ENCODE measurements around the gene SSC5D. TPM values are rescaled to one million over a fixed set of nuclear protein-coding genes. Genes with fewer than 3 reads are reported as not detected.

SSC5D gene
- total RNA-seq, 2 experiments from 2014 or later = 0.42 to 1.3 TPM

GRCh38 chr19:55473225-55474012 lies 14.8 kb upstream of the SSC5D start:
- DNase-seq (no peak), ATAC-seq (ENCODE audit: poor library complexity) (no peak)
- no peak overlapping the region for H3K4me3 ChIP-seq (ENCODE audit: low read length)
- H3K4me1 ChIP-seq (ENCODE audit: insufficient read depth, low read length) = peaks cover 24% of the 10 kb centered on the region
- Mint-ChIP-seq H3K27ac (no peak overlapping the region), H3K4me3 (no peak overlapping the region), H3K36me3 (ENCODE audit: low read depth) (peaks cover 6% of the 10 kb centered on the region), H3K4me1 (ENCODE audit: low read depth) (peaks cover 23% of the 10 kb centered on the region), H3K9me3 (no peaks in the 10 kb centered on the region), H3K27me3 (no peaks in the 10 kb centered on the region)
- no peaks in the 10 kb centered on the region for H3K36me3 ChIP-seq (ENCODE audit: insufficient read depth, low read length)
- TF ChIP-seq CTCF (IDR thresholded peaks at IDR 0.05) = no peak
- no peaks in the 10 kb centered on the region for H3K27me3 ChIP-seq (ENCODE audit: control insufficient read depth in 1 of 2, insufficient read depth in 2 of 2, low read length in 2 of 2)
- POLR2A ChIA-PET = no interaction called here
- H3K9me3 ChIP-seq (ENCODE audit: control insufficient read depth in 1 of 2, insufficient read depth in 1 of 2, low read length in 2 of 2) = no peaks in the 10 kb centered on the region
- intact Hi-C loops (cut with DNase I, micrococcal nuclease) = loop anchor here in 1 of 2 experiments (10.0 kb wide), 1 partner anchor 841 kb away; the partner anchor contains the start of gene ZSCAN5A
- CTCF ChIA-PET = interaction anchor here (1.7 kb wide), 1 partner anchor 31 kb away, joined by 4 read pairs; no protein-coding TSS in a partner anchor
- no peak overlapping the region for H3K27ac ChIP-seq (ENCODE audit: low read depth in 1 of 2, low read length in 2 of 2)

GRCh38 chr19:55474269-55475265 lies 13.7 kb upstream of the SSC5D start:
- Mint-ChIP-seq H3K4me1 (ENCODE audit: low read depth) (peaks cover 33% of the 10 kb centered on the region), H3K27ac (no peak overlapping the region), H3K27me3 (no peaks in the 10 kb centered on the region), H3K9me3 (no peaks in the 10 kb centered on the region), H3K36me3 (ENCODE audit: low read depth) (peaks cover 7% of the 10 kb centered on the region), H3K4me3 (peak overlapping the region; percentile 30)
- POLR2A ChIA-PET = interaction anchor here (0.6 to 3.4 kb wide), 2 partner anchors 13 to 333 kb away, joined by 3 to 35 read pairs; partner anchors contain the start of gene ISOC2
- Histone ChIP-seq H3K4me1 (ENCODE audit: insufficient read depth, low read length) (peaks cover 26% of the 10 kb centered on the region), H3K27ac (ENCODE audit: low read depth in 1 of 2, low read length in 2 of 2) (no peak overlapping the region), H3K4me3 (ENCODE audit: low read length) (no peak overlapping the region), H3K27me3 (ENCODE audit: control insufficient read depth in 1 of 2, insufficient read depth in 2 of 2, low read length in 2 of 2) (no peaks in the 10 kb centered on the region), H3K36me3 (ENCODE audit: insufficient read depth, low read length) (no peaks in the 10 kb centered on the region), H3K9me3 (ENCODE audit: control insufficient read depth in 1 of 2, insufficient read depth in 1 of 2, low read length in 2 of 2) (no peaks in the 10 kb centered on the region)
- CTCF ChIA-PET = interaction anchor here (1.7 kb wide), 1 partner anchor 29 kb away, joined by 4 read pairs; no protein-coding TSS in a partner anchor
- intact Hi-C loops (cut with DNase I, micrococcal nuclease) = loop anchor here in 1 of 2 experiments (5.0 to 10.0 kb wide), 2 partner anchors 840 to 1012 kb away; partner anchors contain the start of genes LENG9 and ZSCAN5A
- TF ChIP-seq CTCF (IDR thresholded peaks at IDR 0.05) = no peak
- no peak for DNase-seq
- no peak for ATAC-seq (ENCODE audit: poor library complexity)

Measured in CD4-positive, alpha-beta T cell (primary cell).